HepG2 (cell line): ENCODE measurements around the gene SEMA3F. TPM values are rescaled to one million over a fixed set of nuclear protein-coding genes. Genes with fewer than 3 reads are reported as not detected.

Source experiments
- AHR ChIP-seq: IDR thresholded peaks from 2 replicates; pipeline ENCODE4 v1.6.1; 2018; ENCODE audit warnings: missing genetic modification reagents, missing compliant biosample characterization
- CBX5 ChIP-seq: sonication (generic); formaldehyde crosslinking; IDR thresholded peaks from 2 replicates; pipeline ENCODE4 v1.4.0; 2020; ENCODE audit warnings: missing genetic modification reagents, borderline replicate concordance
- EEA1 ChIP-seq: sonication (generic); formaldehyde crosslinking; IDR thresholded peaks from 2 replicates; pipeline ENCODE4 v1.5.1; 2020; ENCODE audit warnings: mild to moderate bottlenecking, missing genetic modification reagents, borderline replicate concordance
- MYC ChIP-seq: sonication (generic); formaldehyde crosslinking; IDR thresholded peaks from 2 replicates; pipeline ENCODE4 v1.9.0; 2021; ENCODE audit warnings: missing genetic modification reagents, borderline replicate concordance
- MZF1 ChIP-seq: sonication (generic); formaldehyde crosslinking; IDR thresholded peaks from 2 replicates; pipeline ENCODE4 v1.8.1; 2023; ENCODE audit warnings: mild to moderate bottlenecking, missing genetic modification reagents, borderline replicate concordance
- RELA ChIP-seq: sonication (generic); formaldehyde crosslinking; IDR thresholded peaks from 2 replicates; pipeline ENCODE4 v1.4.0; 2020; ENCODE audit warnings: missing genetic modification reagents
- TBX3 ChIP-seq: fragments of 450-650 bp; IDR thresholded peaks from 2 replicates; pipeline ENCODE4 v1.6.1; 2017; ENCODE audit warnings: antibody characterized with exemption, mild to moderate bottlenecking, inconsistent platforms, borderline replicate concordance
- ZBTB20 ChIP-seq: sonication (generic); formaldehyde crosslinking; IDR thresholded peaks from 2 replicates; pipeline ENCODE4 v1.8.1; 2023; ENCODE audit warnings: missing genetic modification reagents, low read depth, mild to moderate bottlenecking, borderline replicate concordance
- ZFP37 ChIP-seq: sonication (generic); formaldehyde crosslinking; IDR thresholded peaks from 2 replicates; pipeline ENCODE4 v1.4.0; 2020; ENCODE audit warnings: missing genetic modification reagents, borderline replicate concordance
- ZFP62 ChIP-seq: sonication (generic); formaldehyde crosslinking; IDR thresholded peaks from 2 replicates; pipeline ENCODE4 v1.4.0; 2020; ENCODE audit warnings: missing genetic modification reagents
- ZNF256 ChIP-seq: sonication (generic); formaldehyde crosslinking; conservative IDR thresholded peaks from 2 replicates; pipeline ENCODE4 v1.4.0; 2020; ENCODE audit warnings: missing genetic modification reagents
- ZNF460 ChIP-seq: sonication (generic); formaldehyde crosslinking; IDR thresholded peaks from 2 replicates; pipeline ENCODE4 v1.5.1; 2020; ENCODE audit warnings: missing genetic modification reagents, mild to moderate bottlenecking, borderline replicate concordance
- ZNF782 ChIP-seq: sonication (generic); formaldehyde crosslinking; IDR thresholded peaks from 2 replicates; pipeline ENCODE4 v1.4.0; 2020; ENCODE audit warnings: missing genetic modification reagents, mild to moderate bottlenecking, borderline replicate concordance
- ZNF792 ChIP-seq: IDR thresholded peaks from 2 replicates; pipeline ENCODE4 v1.6.1; 2016
- ZNF878 ChIP-seq: sonication (generic); formaldehyde crosslinking; IDR thresholded peaks from 2 replicates; pipeline ENCODE4 v1.8.1; 2023; ENCODE audit warnings: mild to moderate bottlenecking, missing genetic modification reagents, moderate library complexity
- polyA plus RNA-seq, 8 experiments: library from polyadenylated mRNA; depleted of rRNA in 3 of 8; stranded (reverse) in 7 of 8; unstranded in 1 of 8; fragments of >200 nt; fragmentation: Illumina TruSeq in 4 of 8; extraction: Trizol in 4 of 8; gene quantifications; 2 replicates each; pipeline versions ENCODE4 v1.2.1 to v1.2.3, GENCODE V29; 2011 to 2016; ENCODE audit warnings: low read depth in 4 of 8, missing spikeins in 1 of 8, mixed read lengths in 1 of 8; ENCODE audit not compliant: insufficient read depth in 1 of 8
- total RNA-seq, 5 experiments: library from RNA; depleted of rRNA; stranded (reverse); fragments of >200 nt; fragmentation: Illumina TruSeq; extraction: Trizol; gene quantifications; 2 replicates each; pipeline ENCODE4 v1.2.3, GENCODE V29; 2016; ENCODE audit warnings: low read depth in 1 of 5
- TF ChIP-seq, protein P1 (sequence below): sonication (generic); formaldehyde crosslinking; IDR thresholded peaks from 2 replicates; pipeline ENCODE4 v1.4.0; 2020; ENCODE audit warnings: missing genetic modification reagents
- TF ChIP-seq, protein P2 (sequence below): sonication (generic); formaldehyde crosslinking; IDR thresholded peaks from 2 replicates; pipeline ENCODE4 v1.8.1; 2022; ENCODE audit warnings: low read depth, mild to moderate bottlenecking, missing genetic modification reagents
- TF ChIP-seq, protein P3 (sequence below): sonication (generic); formaldehyde crosslinking; IDR thresholded peaks from 2 replicates; pipeline ENCODE4 v1.5.0; 2020; ENCODE audit warnings: missing genetic modification reagents
- TF ChIP-seq, protein P4 (sequence below): sonication (generic); formaldehyde crosslinking; IDR thresholded peaks from 2 replicates; pipeline ENCODE4 v1.4.0; 2020; ENCODE audit warnings: low read depth, missing genetic modification reagents

Gene SEMA3F
- total and polyA plus RNA-seq, 2 of the 13 experiments (the other 11 are each of a cell fraction or from before 2014, with no cell fraction given) = 7.6 to 17.2 TPM

DNA sequence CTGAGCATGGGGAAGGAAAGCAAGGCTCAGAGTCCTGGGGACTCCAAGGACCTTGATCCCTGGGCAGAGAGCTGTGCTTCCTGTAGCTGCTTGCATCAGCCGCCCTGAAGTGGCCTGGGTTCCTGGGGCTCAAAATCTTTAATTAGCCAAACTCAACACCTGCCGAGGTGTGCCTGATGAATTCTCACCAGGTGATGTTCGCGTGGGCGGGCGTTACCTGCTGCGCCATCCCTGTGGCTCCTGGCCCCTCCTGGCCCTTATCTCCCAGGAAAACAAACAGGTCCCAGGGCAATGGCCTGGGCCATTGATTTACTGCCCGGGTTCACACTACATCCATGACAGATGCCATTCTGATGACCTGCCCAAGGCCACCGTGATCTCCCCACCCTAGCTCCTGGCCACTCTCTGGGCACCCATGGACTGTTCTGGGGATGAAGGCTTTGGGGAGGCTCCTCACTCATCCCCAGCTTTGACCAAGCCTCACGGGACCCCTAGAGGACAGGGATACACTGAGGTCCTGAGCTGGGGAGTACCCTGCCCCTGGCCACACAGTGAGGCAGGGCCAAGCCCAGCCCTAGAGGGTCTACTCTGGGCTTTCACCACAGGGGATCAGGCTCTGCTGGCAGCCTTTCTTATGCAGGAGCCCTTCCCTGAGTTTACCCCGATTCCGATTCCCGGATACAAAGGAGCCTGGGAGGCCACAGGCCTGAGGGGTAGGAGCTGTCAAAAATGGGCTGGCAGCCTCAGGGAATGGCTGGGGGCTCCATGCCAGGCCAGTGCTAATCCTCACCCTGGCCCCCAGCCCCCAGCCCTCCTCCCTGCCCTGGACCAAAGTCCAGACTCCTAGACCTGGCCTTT, 55.6 kb downstream of the SEMA3F start (continued):
- TF ChIP-seq TBX3 (peak; percentile 94), AHR (CRISPR knock-in tag) (no peak), ZBTB20 (CRISPR knock-in tag) (no peak), EEA1 (CRISPR knock-in tag) (no peak), ZNF782 (CRISPR knock-in tag) (peak; percentile 45; the same call in 1 of the 2 replicates), ZNF460 (CRISPR knock-in tag) (no peak), RELA (no peak), ZNF792 (CRISPR knock-in tag) (peak; percentile 60; the same call in 1 of the 2 replicates), ZNF256 (peak; percentile 66), ZNF878 (CRISPR knock-in tag) (no peak), MYC (CRISPR knock-in tag) (peak; percentile 27; the same call in 1 of the 2 replicates), MZF1 (CRISPR knock-in tag) (no peak), CBX5 (CRISPR knock-in tag) (no peak), ZFP62 (no peak), ZFP37 (CRISPR knock-in tag) (peak; percentile 29; the same call in 1 of the 2 replicates)
- TF ChIP-seq, protein P1, sequence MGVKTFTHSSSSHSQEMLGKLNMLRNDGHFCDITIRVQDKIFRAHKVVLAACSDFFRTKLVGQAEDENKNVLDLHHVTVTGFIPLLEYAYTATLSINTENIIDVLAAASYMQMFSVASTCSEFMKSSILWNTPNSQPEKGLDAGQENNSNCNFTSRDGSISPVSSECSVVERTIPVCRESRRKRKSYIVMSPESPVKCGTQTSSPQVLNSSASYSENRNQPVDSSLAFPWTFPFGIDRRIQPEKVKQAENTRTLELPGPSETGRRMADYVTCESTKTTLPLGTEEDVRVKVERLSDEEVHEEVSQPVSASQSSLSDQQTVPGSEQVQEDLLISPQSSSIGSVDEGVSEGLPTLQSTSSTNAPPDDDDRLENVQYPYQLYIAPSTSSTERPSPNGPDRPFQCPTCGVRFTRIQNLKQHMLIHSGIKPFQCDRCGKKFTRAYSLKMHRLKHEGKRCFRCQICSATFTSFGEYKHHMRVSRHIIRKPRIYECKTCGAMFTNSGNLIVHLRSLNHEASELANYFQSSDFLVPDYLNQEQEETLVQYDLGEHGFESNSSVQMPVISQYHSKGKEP (CRISPR knock-in tag) = no peak
- TF ChIP-seq, protein P2, sequence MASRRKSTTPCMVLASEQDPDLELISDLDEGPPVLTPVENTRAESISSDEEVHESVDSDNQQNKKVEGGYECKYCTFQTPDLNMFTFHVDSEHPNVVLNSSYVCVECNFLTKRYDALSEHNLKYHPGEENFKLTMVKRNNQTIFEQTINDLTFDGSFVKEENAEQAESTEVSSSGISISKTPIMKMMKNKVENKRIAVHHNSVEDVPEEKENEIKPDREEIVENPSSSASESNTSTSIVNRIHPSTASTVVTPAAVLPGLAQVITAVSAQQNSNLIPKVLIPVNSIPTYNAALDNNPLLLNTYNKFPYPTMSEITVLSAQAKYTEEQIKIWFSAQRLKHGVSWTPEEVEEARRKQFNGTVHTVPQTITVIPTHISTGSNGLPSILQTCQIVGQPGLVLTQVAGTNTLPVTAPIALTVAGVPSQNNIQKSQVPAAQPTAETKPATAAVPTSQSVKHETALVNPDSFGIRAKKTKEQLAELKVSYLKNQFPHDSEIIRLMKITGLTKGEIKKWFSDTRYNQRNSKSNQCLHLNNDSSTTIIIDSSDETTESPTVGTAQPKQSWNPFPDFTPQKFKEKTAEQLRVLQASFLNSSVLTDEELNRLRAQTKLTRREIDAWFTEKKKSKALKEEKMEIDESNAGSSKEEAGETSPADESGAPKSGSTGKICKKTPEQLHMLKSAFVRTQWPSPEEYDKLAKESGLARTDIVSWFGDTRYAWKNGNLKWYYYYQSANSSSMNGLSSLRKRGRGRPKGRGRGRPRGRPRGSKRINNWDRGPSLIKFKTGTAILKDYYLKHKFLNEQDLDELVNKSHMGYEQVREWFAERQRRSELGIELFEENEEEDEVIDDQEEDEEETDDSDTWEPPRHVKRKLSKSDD (CRISPR knock-in tag) = peak; percentile 67; the same call in 1 of the 2 replicates
- TF ChIP-seq, protein P3, sequence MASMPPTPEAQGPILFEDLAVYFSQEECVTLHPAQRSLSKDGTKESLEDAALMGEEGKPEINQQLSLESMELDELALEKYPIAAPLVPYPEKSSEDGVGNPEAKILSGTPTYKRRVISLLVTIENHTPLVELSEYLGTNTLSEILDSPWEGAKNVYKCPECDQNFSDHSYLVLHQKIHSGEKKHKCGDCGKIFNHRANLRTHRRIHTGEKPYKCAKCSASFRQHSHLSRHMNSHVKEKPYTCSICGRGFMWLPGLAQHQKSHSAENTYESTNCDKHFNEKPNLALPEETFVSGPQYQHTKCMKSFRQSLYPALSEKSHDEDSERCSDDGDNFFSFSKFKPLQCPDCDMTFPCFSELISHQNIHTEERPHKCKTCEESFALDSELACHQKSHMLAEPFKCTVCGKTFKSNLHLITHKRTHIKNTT (CRISPR knock-in tag) = no peak
- TF ChIP-seq, protein P4, sequence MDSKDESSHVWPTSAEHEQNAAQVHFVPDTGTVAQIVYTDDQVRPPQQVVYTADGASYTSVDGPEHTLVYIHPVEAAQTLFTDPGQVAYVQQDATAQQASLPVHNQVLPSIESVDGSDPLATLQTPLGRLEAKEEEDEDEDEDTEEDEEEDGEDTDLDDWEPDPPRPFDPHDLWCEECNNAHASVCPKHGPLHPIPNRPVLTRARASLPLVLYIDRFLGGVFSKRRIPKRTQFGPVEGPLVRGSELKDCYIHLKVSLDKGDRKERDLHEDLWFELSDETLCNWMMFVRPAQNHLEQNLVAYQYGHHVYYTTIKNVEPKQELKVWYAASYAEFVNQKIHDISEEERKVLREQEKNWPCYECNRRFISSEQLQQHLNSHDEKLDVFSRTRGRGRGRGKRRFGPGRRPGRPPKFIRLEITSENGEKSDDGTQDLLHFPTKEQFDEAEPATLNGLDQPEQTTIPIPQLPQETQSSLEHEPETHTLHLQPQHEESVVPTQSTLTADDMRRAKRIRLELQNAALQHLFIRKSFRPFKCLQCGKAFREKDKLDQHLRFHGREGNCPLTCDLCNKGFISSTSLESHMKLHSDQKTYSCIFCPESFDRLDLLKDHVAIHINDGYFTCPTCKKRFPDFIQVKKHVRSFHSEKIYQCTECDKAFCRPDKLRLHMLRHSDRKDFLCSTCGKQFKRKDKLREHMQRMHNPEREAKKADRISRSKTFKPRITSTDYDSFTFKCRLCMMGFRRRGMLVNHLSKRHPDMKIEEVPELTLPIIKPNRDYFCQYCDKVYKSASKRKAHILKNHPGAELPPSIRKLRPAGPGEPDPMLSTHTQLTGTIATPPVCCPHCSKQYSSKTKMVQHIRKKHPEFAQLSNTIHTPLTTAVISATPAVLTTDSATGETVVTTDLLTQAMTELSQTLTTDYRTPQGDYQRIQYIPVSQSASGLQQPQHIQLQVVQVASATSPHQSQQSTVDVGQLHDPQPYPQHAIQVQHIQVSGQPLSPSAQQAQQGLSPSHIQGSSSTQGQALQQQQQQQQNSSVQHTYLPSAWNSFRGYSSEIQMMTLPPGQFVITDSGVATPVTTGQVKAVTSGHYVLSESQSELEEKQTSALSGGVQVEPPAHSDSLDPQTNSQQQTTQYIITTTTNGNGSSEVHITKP (CRISPR knock-in tag) = peak; percentile 33; the same call in 1 of the 2 replicates
